Hematopoietic multipotent progenitor cell treated with erythropoietin and hydrocortisone succinate and interleukin-3 and kit ligand, for 4 days (in vitro differentiated cells): ENCODE data around the gene TMEM184B.
"Not testable (repeated sequence)": the region's sequence is repeated elsewhere in the genome, so short reads cannot be mapped to it uniquely, and the experiment has no call there.

Experiments
- DNase-seq: peaks from one replicate; pipeline ENCODE4 v3.0.0-alpha.2; 2015

Gene TMEM184B

GRCh38 chr22:38201711-38202436 lies 70.9 kb downstream of the TMEM184B start, which contains the start of gene MAFF:
TSS of gene MAFF (plus strand) at chr22:38201994. CDS start at chr22:38213854, 11,860 bp downstream.
- DNase-seq = peak; percentile 97

DNA sequence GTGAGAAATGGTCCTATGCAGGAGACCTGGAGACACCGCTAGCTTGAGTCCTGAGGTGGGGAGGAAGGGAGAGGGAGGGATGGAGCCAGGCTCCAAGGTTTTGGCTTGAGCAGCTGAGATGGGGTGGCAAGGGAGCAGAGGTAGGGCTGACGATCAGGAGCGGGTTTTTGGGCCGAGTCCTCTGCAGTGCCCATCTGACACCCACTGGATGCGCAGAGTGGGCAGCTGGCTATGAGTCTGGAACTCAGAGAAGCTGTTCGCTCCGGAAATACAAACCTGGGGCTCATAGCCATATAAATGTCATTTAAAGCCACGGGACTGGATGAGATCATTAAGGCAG lies 71.5 kb downstream of the TMEM184B start:
- DNase-seq = no peak

- DNase-seq = no peak
Measured at GRCh38 chr22:38199826-38200559, 72.8 kb downstream of the TMEM184B start.

GRCh38 chr22:38196791-38197419 lies 75.9 kb downstream of the TMEM184B start:
- no peak for DNase-seq

- peak; percentile 42 for DNase-seq
Measured at GRCh38 chr22:38193580-38193979, 79.2 kb downstream of the TMEM184B start.

- no peak for DNase-seq
Measured at GRCh38 chr22:38192475-38192863, 80.3 kb downstream of the TMEM184B start.

- no peak for DNase-seq
Measured at GRCh38 chr22:38191731-38192474, 80.9 kb downstream of the TMEM184B start.

DNA sequence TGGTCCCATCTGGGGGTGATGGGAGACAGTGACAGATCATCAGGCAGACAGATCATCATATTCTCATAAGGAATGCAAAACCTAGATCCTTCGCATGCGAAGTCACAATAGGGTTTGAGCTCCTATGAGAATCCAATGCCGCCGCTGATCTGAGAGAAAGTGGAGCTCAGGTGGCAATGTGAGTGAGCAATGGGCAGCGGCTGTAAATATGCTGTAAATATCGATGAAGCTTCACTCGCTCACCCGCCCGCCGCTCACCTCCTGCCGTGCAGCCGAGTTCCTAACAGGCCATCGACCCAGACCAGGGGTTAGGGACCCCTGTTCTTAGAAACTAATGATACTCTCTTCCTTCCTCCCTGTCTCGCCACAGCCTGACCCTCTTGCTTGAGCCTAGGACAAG lies 81.8 kb downstream of the TMEM184B start:
- DNase-seq = no peak

- no peak for DNase-seq
Measured at GRCh38 chr22:38190581-38190980, 82.2 kb downstream of the TMEM184B start.

DNA sequence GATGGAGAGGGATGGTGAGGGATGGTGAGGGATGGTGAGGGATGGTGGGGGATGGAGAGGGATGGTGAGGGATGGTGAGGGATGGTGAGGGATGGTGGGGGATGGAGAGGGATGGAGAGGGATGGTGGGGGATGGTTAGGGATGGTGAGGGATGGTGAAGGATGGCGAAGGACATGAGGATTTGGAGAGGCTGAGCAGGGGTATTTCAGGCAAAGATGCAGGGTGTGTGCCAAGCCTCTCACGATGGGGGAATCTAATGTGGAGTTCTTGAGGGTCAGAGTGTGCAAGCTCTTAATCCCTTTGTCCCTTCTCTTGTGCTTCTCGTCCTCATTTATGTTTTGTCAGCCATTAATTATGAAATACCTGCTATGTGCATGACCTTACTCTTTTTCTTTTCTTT lies 83.7 kb downstream of the TMEM184B start:
- no peak for DNase-seq

DNA sequence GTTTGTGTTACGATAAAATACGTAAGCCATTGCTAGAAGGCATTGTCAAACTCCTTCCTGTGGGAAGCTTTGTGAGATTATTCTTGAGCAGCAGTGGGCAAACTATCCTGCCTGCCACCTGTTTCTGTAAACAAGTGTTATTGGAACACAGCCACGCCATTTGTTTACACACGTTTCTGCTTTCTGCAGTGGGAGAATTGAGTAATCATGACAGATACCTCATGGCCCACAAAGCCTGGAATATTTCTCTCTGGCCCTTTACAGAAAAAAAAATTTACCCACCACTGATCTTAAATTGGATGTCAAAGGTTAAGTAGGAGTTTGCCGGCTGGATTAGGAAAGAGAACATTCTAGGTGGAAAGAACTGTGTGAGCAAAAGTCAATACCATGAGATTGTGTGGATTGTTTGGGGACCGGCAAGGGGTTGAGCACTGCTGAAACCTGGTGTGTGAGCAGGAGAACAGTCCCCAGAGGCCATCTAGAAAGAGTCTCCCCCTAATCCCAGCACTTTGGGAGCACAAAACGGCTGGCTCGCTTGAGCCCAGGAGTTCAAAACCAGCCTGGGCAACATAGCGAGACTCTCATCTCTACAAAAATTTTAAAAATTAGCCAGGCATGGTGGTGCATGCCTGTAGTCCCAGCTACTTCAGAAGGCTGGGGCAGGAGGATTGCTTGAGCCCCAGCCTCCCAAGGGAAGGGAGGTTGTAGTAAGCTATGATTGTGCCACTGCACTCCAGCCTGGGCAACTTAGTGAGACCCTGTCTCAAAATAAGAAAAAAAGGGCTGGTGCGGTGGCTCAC lies 85.2 kb downstream of the TMEM184B start:
- DNase-seq = no peak

DNA sequence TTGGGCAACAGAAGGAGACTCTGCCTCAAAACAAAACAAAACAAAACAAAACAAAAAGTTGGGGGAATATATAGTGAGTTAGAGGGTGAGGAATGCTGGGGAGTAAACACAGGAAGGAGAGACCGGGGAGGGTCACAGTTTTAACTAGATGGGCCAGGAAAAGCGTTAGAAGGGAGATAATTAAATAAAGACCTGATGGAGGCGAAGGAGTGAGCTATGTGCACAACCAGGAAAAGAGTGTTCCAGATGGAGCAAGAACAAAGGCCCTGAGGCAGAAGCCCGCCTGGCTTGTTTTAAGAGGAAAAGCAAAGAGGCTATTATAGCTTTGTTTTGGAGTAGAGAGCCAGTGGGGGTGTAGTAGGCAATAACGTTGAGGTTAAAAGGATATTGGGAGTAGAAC lies 86.4 kb downstream of the TMEM184B start:
- DNase-seq = no peak

- no peak for DNase-seq
Measured at GRCh38 chr22:38184788-38185187, 88.0 kb downstream of the TMEM184B start.

DNA sequence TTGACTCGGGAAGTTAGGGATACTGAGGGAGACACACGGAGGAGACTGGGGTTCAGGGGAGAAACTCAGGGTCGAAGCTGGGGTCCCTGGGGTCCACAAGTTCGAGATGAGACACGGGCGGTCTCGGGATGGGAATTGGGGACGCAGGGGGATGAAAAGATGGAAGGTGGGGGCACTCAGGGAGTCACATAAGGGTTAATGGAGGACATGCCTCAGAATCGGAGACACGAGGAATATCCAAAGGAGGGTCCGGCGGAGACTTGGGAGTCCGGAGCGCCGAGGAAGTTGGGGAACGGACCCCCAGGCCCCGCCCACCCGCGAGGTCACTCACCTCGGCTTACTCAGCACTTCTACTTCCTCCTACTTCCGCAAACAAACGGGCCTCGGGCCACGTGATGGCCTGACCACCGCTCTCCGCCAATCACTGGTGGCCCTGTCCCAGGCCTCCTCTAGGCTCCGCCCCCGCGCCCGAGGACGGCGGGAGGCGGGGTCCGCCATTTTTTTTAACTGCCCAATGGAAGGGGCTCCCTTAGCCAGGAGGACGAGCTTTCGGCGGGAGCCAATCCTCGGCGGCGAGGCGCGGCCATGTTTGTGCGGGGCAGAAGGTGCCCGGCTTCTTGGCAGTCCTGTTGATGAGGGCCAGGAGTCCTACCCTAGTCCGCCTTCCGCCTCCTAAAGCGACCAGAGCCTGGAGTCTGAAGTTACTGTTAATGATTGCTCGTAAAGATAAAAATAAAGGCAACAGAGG lies 91.2 kb downstream of the TMEM184B start, which contains the start of gene PLA2G6:
TSS of gene PLA2G6 (minus strand) at position 378 of the 748 bp plus-strand sequence. CDS start 12,404 bp downstream, outside the sequence.
- peak; percentile 100 for DNase-seq

DNA sequence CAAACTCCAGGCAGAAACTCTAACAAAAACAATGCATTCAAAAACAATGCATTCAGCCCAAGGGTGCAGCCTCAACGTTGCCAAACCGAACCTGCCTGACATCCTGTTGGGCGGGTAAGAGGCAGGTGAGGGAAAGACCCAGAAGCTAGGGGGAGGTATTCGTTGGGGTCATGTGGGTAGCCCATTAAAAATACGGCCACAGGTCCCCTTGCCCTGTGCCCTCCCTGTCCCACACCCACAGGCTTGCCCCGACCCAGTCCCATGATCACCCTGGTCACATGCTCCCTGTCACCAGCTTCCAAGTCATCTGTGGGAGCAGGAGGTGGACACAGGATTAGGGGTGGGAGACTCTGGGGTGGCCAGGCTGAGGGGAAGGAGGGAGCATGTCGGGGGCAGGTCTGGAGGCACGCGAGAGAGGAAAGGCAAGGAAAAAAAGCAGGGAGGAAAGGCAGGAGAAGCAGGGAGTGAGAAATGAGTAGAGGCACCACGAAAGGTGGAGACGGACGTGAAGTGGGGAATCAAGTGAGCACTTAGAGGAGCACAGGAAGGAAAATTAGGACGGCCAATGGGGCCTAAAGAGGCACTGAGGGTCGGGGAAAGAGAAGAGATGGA lies 91.9 kb downstream of the TMEM184B start:
- DNase-seq = peak; percentile 52

GRCh38 chr22:38178605-38178937 lies 94.2 kb downstream of the TMEM184B start:
- DNase-seq = not testable (repeated sequence)

DNA sequence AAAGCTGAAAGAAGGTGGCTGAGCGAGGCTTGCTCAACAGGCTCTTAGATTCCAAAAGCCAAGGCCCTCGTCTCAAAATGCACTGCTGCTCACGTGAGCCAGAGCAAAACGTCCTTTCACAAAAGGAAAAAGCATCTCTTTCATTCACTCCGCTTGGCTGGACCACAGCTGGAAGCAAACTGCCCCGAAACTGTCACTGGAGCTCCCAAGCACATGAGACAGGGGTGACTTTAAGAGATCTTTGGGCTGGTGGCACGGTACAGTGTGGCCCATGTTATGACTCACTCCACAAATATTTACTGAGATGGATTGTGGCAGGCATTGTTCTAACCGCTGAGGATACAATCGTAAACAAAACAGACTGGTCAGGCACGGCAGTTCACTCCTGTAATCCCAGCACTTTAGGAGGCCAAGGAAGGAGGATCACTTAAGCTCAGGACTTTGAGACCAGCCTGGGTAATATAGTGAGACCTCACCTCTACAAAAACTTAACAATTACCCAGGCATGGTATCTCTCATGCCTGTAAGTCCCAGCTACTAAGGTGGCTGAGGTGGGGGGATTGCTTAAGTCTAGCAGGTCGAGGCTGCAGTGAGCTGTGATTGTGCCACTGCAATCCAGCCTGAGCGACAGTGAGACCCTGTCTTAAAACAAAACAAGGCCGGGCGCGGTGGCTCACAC lies 94.7 kb downstream of the TMEM184B start:
- no peak for DNase-seq

- not testable (repeated sequence) for DNase-seq
Measured at GRCh38 chr22:38177571-38177925, 95.3 kb downstream of the TMEM184B start.

- no peak for DNase-seq
Measured at GRCh38 chr22:38177044-38177443, 95.8 kb downstream of the TMEM184B start.

DNA sequence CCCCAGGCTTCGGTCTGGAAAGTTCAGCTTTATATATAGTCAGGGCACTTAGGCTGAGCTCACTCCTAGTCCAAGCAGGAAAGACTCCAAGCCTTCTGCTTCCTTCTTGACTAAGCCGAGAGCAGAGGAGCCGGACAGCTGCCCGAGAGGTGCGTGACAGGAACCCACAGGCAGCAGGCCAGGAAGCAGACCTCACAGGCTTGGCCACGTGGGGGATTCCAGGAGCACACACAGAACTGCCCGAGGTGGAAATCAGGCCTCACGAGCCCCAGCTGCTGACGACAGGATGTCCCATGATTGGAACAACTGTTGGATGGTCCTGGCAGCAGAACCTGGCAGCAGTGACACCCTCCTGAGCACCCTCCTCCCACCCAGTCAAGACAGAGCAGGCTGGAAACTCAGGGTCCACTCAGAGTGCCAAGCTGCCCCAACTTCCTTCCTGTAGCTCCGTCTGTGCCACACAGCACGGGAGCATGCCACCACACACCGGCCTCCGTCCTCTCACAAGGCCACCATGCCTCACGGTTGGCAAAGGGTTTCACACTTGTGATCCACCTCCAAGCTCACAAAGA lies 96.6 kb downstream of the TMEM184B start:
- peak; percentile 82 for DNase-seq
